Thoracic aorta (tissue), 2 donors: Measurements from ENCODE around the gene DZIP1L. TPM values are rescaled to one million over a fixed set of nuclear protein-coding genes. Genes with fewer than 3 reads are reported as not detected.

Source experiments
- ATAC-seq: fragments of 150-250 bp; one replicate; pipeline ENCODE4 v1.8.0; 2017; ENCODE audit warnings: low read depth; ENCODE audit not compliant: insufficient number of reproducible peaks, low FRiP score
- DNase-seq: peaks from one replicate; pipeline ENCODE4 v3.0.0-alpha.2; 2020; ENCODE audit warnings: low spot score
- H3K27ac ChIP-seq, 2 donors: fragments of 200-600 bp; sonication (generic); 1 replicate in 1 of 2; 2 replicates in 1 of 2; pipeline ENCODE4 v1.5.1; 2016; ENCODE audit warnings: mild to moderate bottlenecking in 2 of 2, moderate library complexity in 2 of 2
- H3K27me3 ChIP-seq: fragments of 200-600 bp; sonication (generic); replicated peaks from 2 replicates; pipeline ENCODE4 v1.6.0; 2016; ENCODE audit warnings: mild to moderate bottlenecking; ENCODE audit not compliant: insufficient read depth
- H3K36me3 ChIP-seq: fragments of 200-600 bp; sonication (generic); one replicate; pipeline ENCODE4 v1.5.1; 2016
- H3K4me1 ChIP-seq, 2 donors: fragments of 200-600 bp; sonication (generic); 1 replicate in 1 of 2; 2 replicates in 1 of 2; pipeline versions ENCODE4 v1.5.1 to v1.6.0; 2016; ENCODE audit warnings: low read depth in 2 of 2, mild to moderate bottlenecking in 1 of 2; ENCODE audit not compliant: control insufficient read depth in 1 of 2
- H3K4me3 ChIP-seq: fragments of 200-600 bp; sonication (generic); 2 replicates; pipeline ENCODE4 v1.5.1; 2016; ENCODE audit warnings: mild to moderate bottlenecking
- H3K9me3 ChIP-seq: fragments of 200-600 bp; sonication (generic); 2 replicates; pipeline ENCODE4 v1.5.1; 2016
- CTCF ChIP-seq: fragments of 200-600 bp; sonication (generic); IDR thresholded peaks from one replicate; pipeline ENCODE4 v1.5.1; 2019; ENCODE audit warnings: antibody characterized with exemption
- total RNA-seq, 2 donors: library from RNA; depleted of rRNA; stranded (reverse); fragments of >200 nt; gene quantifications; one replicate each; pipeline versions ENCODE4 v1.1.0 to v1.2.3, GENCODE V29; 2016

The DZIP1L gene
- total RNA-seq, 2 donors from 2014 or later, result 61.1 to 110 TPM

GRCh38 chr3:138038725-138039462, 76.5 kb downstream of the DZIP1L start:
- ATAC-seq (no peak), DNase-seq (no peak)
- Histone ChIP-seq H3K9me3 (no peaks in the 10 kb centered on the region), H3K4me3 (no peak overlapping the region), H3K27ac (no peak overlapping the region), H3K27me3 (no peaks in the 10 kb centered on the region), H3K36me3 (no peaks in the 10 kb centered on the region), H3K4me1 (no peaks in the 10 kb centered on the region)
- no peak for TF ChIP-seq CTCF

GRCh38 chr3:138036572-138036971, 78.8 kb downstream of the DZIP1L start:
- no peak for TF ChIP-seq CTCF
- Histone ChIP-seq H3K27me3 (no peaks in the 10 kb centered on the region), H3K27ac (no peak overlapping the region), H3K4me1 (no peaks in the 10 kb centered on the region), H3K36me3 (no peaks in the 10 kb centered on the region), H3K4me3 (no peak overlapping the region), H3K9me3 (no peaks in the 10 kb centered on the region)
- ATAC-seq (no peak), DNase-seq (no peak)

- no peak for TF ChIP-seq CTCF
- DNase-seq, result no peak
- H3K36me3 ChIP-seq, result peaks cover 9% of the 10 kb centered on the region
- ATAC-seq, result no peak
- no peak overlapping the region for H3K27ac ChIP-seq
- H3K4me1 ChIP-seq, result no peaks in the 10 kb centered on the region
- no peaks in the 10 kb centered on the region for H3K27me3 ChIP-seq
- H3K4me3 ChIP-seq, result no peak overlapping the region
- H3K9me3 ChIP-seq, result no peaks in the 10 kb centered on the region
Observed at GRCh38 chr3:138034918-138035317, 80.5 kb downstream of the DZIP1L start.

- Histone ChIP-seq H3K27me3 (no peaks in the 10 kb centered on the region), H3K4me3 (no peak overlapping the region), H3K36me3 (peaks cover 9% of the 10 kb centered on the region), H3K4me1 (no peaks in the 10 kb centered on the region), H3K27ac (no peak overlapping the region), H3K9me3 (no peaks in the 10 kb centered on the region)
- DNase-seq (no peak), ATAC-seq (no peak)
- TF ChIP-seq CTCF, result no peak
Observed at GRCh38 chr3:138033202-138033691, 82.2 kb downstream of the DZIP1L start.

GRCh38 chr3:138032567-138032966, 82.8 kb downstream of the DZIP1L start:
- Histone ChIP-seq H3K4me3 (no peak overlapping the region), H3K27me3 (no peaks in the 10 kb centered on the region), H3K27ac (no peak overlapping the region), H3K9me3 (no peaks in the 10 kb centered on the region), H3K4me1 (no peaks in the 10 kb centered on the region), H3K36me3 (peaks cover 9% of the 10 kb centered on the region)
- no peak for TF ChIP-seq CTCF
- DNase-seq (no peak), ATAC-seq (no peak)
